Ectodermal cell (in vitro differentiated cells): Measurements from ENCODE around the gene MAGEA2.
"Not testable (repeated sequence)": the region's sequence is repeated elsewhere in the genome, so short reads cannot be mapped to it uniquely, and the experiment has no call there.

Experiments used
- H3K27ac ChIP-seq: 2 replicates; pipeline ENCODE4 v1.7.0; 2013; ENCODE audit warnings: mild to moderate bottlenecking, low read depth, low read length; ENCODE audit not compliant: insufficient read depth, poor library complexity, severe bottlenecking
- H3K27me3 ChIP-seq: 2 replicates; pipeline ENCODE4 v1.7.0; 2013; ENCODE audit warnings: mild to moderate bottlenecking, low read length; ENCODE audit not compliant: insufficient read depth, control insufficient read depth, poor library complexity, severe bottlenecking
- H3K36me3 ChIP-seq: one replicate; pipeline ENCODE4 v1.7.0; 2013; ENCODE audit warnings: low read length; ENCODE audit not compliant: control insufficient read depth, insufficient read depth
- H3K4me1 ChIP-seq: one replicate; pipeline ENCODE4 v1.7.0; 2013; ENCODE audit warnings: low read length; ENCODE audit not compliant: control insufficient read depth, insufficient read depth
- H3K4me3 ChIP-seq: 2 replicates; pipeline ENCODE4 v1.7.0; 2013; ENCODE audit warnings: low read depth, low read length, control low read depth; ENCODE audit not compliant: insufficient read depth
- H3K9me3 ChIP-seq: 2 replicates; pipeline ENCODE4 v1.7.0; 2013; ENCODE audit warnings: mild to moderate bottlenecking, low read length, moderate library complexity; ENCODE audit not compliant: control insufficient read depth
- WGBS, 2 experiments: methylation state at CpG; one replicate each; pipeline ENCODE4 v1.1.7; 2013; ENCODE audit warnings: missing lambda C conversion rate in 2 of 2; 5-methylcytosine and 5-hydroxymethylcytosine counted together

MAGEA2 gene

GRCh38 chrX:152738560-152738959, 15.1 kb downstream of the MAGEA2 start:
- Histone ChIP-seq H3K36me3 (no peaks in the 10 kb centered on the region), H3K4me3 (no peak overlapping the region), H3K27ac (no peak overlapping the region), H3K27me3 (no peaks in the 10 kb centered on the region), H3K4me1 (no peaks in the 10 kb centered on the region), H3K9me3 (no peaks in the 10 kb centered on the region)
- 79 to 86% methylated on average over 1 to 3 of the region's 5 CpGs for WGBS, 2 experiments

- H3K9me3 ChIP-seq, H3K36me3 ChIP-seq, H3K27me3 ChIP-seq, H3K4me3 ChIP-seq, H3K4me1 ChIP-seq, H3K27ac ChIP-seq: not testable (repeated sequence)
- 93 to 96% methylated on average over 12 of the region's 12 CpGs for WGBS, 2 experiments
Measured at GRCh38 chrX:152736528-152736927, 17.1 kb downstream of the MAGEA2 start.

DNA sequence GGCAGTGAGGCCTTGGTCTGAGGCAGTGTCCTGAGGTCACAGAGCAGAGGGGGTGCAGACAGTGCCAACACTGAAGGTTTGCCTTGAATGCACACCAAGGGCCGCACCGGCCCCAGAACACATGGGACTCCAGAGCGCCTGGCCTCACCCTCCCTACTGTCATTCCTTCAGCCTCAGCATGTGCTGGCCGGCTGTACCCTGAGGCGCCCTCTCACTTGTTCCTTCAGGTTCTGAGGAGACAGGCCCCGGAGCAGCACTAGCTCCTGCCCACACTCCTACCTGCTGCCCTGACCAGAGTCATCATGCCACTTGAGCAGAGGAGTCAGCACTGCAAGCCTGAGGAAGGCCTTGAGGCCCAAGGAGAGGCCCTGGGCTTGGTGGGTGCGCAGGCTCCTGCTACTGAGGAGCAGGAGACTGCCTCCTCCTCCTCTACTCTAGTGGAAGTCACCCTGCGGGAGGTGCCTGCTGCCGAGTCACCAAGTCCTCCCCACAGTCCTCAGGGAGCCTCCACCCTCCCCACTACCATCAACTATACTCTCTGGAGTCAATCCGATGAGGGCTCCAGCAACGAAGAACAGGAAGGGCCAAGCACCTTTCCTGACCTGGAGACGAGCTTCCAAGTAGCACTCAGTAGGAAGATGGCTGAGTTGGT, 17.7 kb downstream of the MAGEA2 start:
- Histone ChIP-seq H3K36me3 (no peaks in the 10 kb centered on the region), H3K27ac (no peak overlapping the region), H3K4me1 (no peaks in the 10 kb centered on the region), H3K9me3 (no peaks in the 10 kb centered on the region), H3K4me3 (no peak overlapping the region), H3K27me3 (no peaks in the 10 kb centered on the region)
- 84% methylated on average over 12 of the region's 12 CpGs for WGBS, 2 experiments

- H3K4me1 ChIP-seq = no peaks in the 10 kb centered on the region
- no peak overlapping the region for H3K27ac ChIP-seq
- WGBS, 2 experiments = 89 to 100% methylated on average over 2 of the region's 2 CpGs
- H3K9me3 ChIP-seq = no peaks in the 10 kb centered on the region
- H3K36me3 ChIP-seq = no peaks in the 10 kb centered on the region
- H3K27me3 ChIP-seq = no peaks in the 10 kb centered on the region
- H3K4me3 ChIP-seq = no peak overlapping the region
Measured at GRCh38 chrX:152735101-152735500, 18.5 kb downstream of the MAGEA2 start.

DNA sequence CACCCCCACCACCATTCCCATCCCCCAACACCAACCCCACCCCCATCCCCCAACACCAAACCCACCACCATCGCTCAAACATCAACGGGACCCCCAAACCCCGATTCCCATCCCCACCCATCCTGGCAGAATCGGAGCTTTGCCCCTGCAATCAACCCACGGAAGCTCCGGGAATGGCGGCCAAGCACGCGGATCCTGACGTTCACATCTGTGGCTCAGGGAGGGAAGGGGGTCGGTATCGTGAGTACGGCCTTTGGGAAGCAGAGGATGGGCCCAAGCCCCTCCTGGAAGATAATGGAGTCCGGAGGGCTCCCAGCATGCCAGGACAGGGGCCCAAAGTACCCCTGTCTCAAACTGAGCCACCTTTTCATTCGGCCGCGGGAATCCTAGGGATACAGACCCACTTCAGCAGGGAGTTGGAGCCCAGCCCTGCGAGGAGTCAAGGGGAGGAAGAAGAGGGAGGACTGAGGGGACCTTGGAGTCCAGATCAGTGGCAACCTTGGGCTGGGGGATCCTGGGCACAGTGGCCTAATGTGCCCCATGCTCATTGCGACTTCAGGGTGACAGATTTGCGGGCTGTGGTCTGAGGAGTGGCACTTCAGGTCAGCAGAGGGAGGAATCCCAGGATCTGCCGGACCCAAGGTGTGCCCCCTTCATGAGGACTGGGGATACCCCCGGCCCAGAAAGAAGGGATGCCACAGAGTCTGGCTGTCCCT, 19.3 kb downstream of the MAGEA2 start:
- H3K4me3 ChIP-seq, H3K27me3 ChIP-seq, H3K36me3 ChIP-seq, H3K9me3 ChIP-seq, H3K4me1 ChIP-seq, H3K27ac ChIP-seq: not testable (repeated sequence)
- WGBS, 2 experiments = 96 to 98% methylated on average over 20 to 22 of the region's 22 CpGs

DNA sequence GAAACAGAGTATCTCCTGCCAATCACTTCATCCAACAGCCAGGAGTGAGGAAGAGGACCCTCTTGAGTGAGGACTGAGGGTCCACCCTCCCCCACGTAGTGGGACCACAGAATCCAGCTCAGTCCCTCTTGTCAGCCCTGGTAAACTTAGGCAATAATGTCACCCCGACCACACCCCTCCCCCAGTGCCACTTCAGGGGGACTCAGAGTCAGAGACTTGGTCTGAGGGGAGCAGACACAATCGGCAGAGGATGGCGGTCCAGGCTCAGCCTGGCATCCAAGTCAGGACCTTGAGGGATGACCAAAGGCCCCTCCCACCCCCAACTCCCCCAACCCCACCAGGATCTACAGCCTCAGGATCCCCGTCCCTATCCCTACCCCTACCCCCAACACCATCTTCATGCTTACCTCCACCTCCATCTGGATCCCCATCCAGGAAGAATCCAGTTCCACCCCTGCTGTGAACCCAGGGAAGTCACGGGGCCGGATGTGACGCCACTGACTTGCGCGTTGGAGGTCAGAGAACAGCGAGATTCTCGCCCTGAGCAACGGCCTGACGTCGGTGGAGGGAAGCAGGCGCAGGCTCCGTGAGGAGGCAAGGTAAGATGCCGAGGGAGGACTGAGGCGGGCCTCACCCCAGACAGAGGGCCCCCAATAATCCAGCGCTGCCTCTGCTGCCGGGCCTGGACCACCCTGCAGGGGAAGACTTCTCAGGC, 20.2 kb downstream of the MAGEA2 start, which contains the start of the genes CSAG1 and MAGEA12:
CSAG1 (minus strand) TSS at position 461 of the 715 bp plus-strand sequence. CDS start 1,261 bp downstream, outside the sequence.
MAGEA12 (plus strand) TSS at position 497 of the 715 bp plus-strand sequence. CDS start 2,405 bp downstream, outside the sequence.
- WGBS, 2 experiments = 82 to 92% methylated on average over 9 to 11 of the region's 21 CpGs
- Histone ChIP-seq H3K27ac (no peak within 1 kb of the TSS), H3K4me1 (no peaks in the 10 kb centered on the region), H3K36me3 (no peaks in the 10 kb centered on the region), H3K4me3 (no peak within 1 kb of the TSS), H3K27me3 (no peaks in the 10 kb centered on the region), H3K9me3 (no peaks in the 10 kb centered on the region)

DNA sequence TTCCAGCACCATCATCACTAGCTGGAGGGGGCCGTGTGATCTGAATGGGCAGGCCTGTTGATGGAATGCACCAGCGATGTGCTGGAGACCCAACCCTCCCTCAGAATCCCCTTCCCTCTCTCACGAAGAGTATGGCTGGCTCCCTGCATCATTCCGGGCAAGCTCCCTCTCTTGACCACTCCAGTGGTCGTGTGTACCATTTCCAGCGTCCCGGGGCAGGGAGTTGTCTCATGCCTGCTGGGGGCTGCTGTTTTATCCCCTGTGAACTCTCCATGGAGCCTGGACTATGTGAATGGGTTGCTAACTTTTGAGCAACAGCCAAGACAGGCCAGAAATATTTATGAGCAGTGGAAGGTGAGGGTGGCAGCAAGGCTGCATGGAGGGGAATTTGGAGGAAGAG, 28.2 kb downstream of the MAGEA2 start:
- Histone ChIP-seq H3K36me3 (no peaks in the 10 kb centered on the region), H3K9me3 (no peaks in the 10 kb centered on the region), H3K4me3 (no peak overlapping the region), H3K27ac (no peak overlapping the region), H3K27me3 (no peaks in the 10 kb centered on the region), H3K4me1 (no peaks in the 10 kb centered on the region)
- WGBS, 2 experiments = 65 to 74% methylated on average over 7 of the region's 7 CpGs

DNA sequence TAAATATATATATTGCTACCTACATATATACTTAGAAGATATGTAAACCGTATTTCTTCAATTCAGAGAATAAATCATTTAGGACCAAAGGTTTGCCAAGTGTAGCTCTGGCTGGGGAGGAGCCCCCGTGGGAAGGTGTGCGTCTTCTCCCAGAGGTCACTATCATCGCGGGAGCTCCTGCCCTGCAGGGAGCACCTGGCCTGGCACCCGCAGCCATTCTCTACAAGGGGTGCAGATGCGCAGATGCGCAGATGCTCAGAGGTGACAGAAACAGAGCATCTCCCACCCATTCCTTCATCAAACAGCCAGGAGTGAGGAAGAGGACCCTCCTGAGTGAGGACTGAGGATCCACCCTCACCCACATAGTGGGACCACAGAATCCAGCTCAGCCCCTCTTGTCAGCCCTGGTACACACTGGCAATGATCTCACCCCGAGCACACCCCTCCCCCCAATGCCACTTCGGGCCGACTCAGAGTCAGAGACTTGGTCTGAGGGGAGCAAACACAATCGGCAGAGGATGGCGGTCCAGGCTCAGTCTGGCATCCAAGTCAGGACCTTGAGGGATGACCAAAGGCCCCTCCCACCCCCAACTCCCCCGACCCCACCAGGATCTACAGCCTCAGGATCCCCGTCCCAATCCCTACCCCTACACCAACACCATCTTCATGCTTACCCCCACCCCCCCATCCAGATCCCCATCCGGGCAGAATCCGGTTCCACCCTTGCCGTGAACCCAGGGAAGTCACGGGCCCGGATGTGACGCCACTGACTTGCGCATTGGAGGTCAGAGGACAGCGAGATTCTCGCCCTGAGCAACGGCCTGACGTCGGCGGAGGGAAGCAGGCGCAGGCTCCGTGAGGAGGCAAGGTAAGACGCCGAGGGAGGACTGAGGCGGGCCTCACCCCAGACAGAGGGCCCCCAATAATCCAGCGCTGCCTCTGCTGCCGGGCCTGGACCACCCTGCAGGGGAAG, 39.5 kb downstream of the MAGEA2 start, which contains the start of gene MAGEA2B:
MAGEA2B (plus strand) TSS at position 814 of the 973 bp plus-strand sequence. CDS start 2,479 bp downstream, outside the sequence.
- not testable (repeated sequence) for H3K4me1 ChIP-seq, H3K36me3 ChIP-seq, H3K27me3 ChIP-seq, H3K9me3 ChIP-seq, H3K27ac ChIP-seq, H3K4me3 ChIP-seq
- WGBS, 2 experiments = no CpG with 5 or more reads among the region's 35 CpGs

GRCh38 chrX:152713195-152713594, 40.4 kb downstream of the MAGEA2 start:
- not testable (repeated sequence) for H3K4me1 ChIP-seq, H3K36me3 ChIP-seq, H3K27me3 ChIP-seq, H3K4me3 ChIP-seq, H3K27ac ChIP-seq, H3K9me3 ChIP-seq
- no CpG with 5 or more reads among the region's 5 CpGs for WGBS, 2 experiments
